GM12891 (cell line): ENCODE data around the gene PTH2R.

ENCODE experiments used
- PAX5 ChIP-seq: IDR thresholded peaks from 2 replicates; pipeline ENCODE4 v1.6.1; 2011; ENCODE audit warnings: low read length, moderate library complexity, mild to moderate bottlenecking; ENCODE audit not compliant: insufficient read depth, severe bottlenecking
- POLR2A ChIP-seq: IDR thresholded peaks from 2 replicates; pipeline ENCODE4 v1.6.1; 2011; ENCODE audit warnings: low read depth, low read length, control low read depth

GRCh38 chr2:208464205-208464604 is 57.6 kb downstream of the PTH2R start:
- TF ChIP-seq PAX5 (no peak), POLR2A (no peak)
